ENCODE results near the gene VIPAS39. TPM values are rescaled to one million over a fixed set of nuclear protein-coding genes. Genes with fewer than 3 reads are reported as not detected.

VIPAS39 gene
- total and polyA plus RNA-seq, 9 of the 15 experiments (the other 6 are each of a cell fraction or from before 2014, with no cell fraction given): 5.7 to 25.6 (median 9.9) TPM

- BruUV-seq (replicated peaks): no TSS peak
- FAIRE-seq (no peak), DNase-seq (ENCODE audit: extremely low read depth in 1 of 4, low spot score in 3 of 4) (no peak), ATAC-seq (no peak)
- Histone ChIP-seq H3K36me3 (ENCODE audit: control insufficient read depth, insufficient read depth, low read length) (no peaks in the 10 kb centered on the region), H3K9me1 (ENCODE audit: control insufficient read depth, insufficient read depth, low read length) (no peaks in the 10 kb centered on the region), H3K9ac (ENCODE audit: insufficient read depth in 1 of 2, low read depth in 2 of 2, low read length in 2 of 2) (no peak overlapping the region), H3K9me3 (replicated peaks; ENCODE audit: control insufficient read depth, insufficient read depth, low read depth, low read length) (no peaks in the 10 kb centered on the region), H4K20me1 (replicated peaks; ENCODE audit: control insufficient read depth, insufficient read depth, low read length) (no peaks in the 10 kb centered on the region), H3K27ac (ENCODE audit: extremely low read depth, low read depth, low read length) (no peak overlapping the region), H3K79me2 (ENCODE audit: control insufficient read depth, insufficient read depth, low read length) (no peaks in the 10 kb centered on the region), H3K4me3 (no peak overlapping the region), H3K4me1 (replicated peaks in 1 of 2; ENCODE audit: control insufficient read depth in 2 of 2, insufficient read depth in 2 of 2, low read length in 2 of 2) (peaks cover 0 to 8% of the 10 kb centered on the region in 2 experiments; a peak in 2 of 5 replicates), H3K4me2 (ENCODE audit: insufficient read depth, low read length) (no peak overlapping the region), H3K27me3 (ENCODE audit: control insufficient read depth in 2 of 2, insufficient read depth in 2 of 2, low read length in 2 of 2) (peaks cover 4 to 37% of the 10 kb centered on the region in 2 experiments; a peak in 4 of 5 replicates), H2AFZ (ENCODE audit: low read depth, low read length) (no peak overlapping the region)
- 0% methylated on average over 1 of the region's 1 CpG for WGBS (ENCODE audit: insufficient coverage, low coverage, missing lambda C conversion rate)
- ChIA-PET POLR2A (interaction anchor here (0.6 kb wide), 1 partner anchor 172 kb away, joined by 3 read pairs; no protein-coding TSS in a partner anchor), CTCF (ENCODE audit: low intra/inter-chr PET ratio) (no interaction called here)
- in situ Hi-C loops (cut with MboI): no loop called here
- intact Hi-C loops (cut with micrococcal nuclease): no loop called here
- TF ChIP-seq SIN3A (IDR thresholded peaks at IDR 0.05; ENCODE audit: borderline replicate concordance in 2 of 2, control insufficient read depth in 1 of 2, low read depth in 2 of 2, low read length in 2 of 2) (no peak), ZNF280B (CRISPR knock-in tag; IDR thresholded peaks at IDR 0.05) (no peak), ZBTB34 (CRISPR knock-in tag; IDR thresholded peaks at IDR 0.05) (no peak), ZNF407 (IDR thresholded peaks at IDR 0.05; ENCODE audit: low read depth) (no peak), ZNF212 (CRISPR knock-in tag; IDR thresholded peaks at IDR 0.05) (no peak), ETV6 (IDR thresholded peaks at IDR 0.05; ENCODE audit: borderline replicate concordance in 1 of 2, low read depth in 2 of 2, low read length in 1 of 2) (no peak), ETV6 (CRISPR knock-in tag; IDR thresholded peaks at IDR 0.05; ENCODE audit: borderline replicate concordance) (no peak), RFX7 (CRISPR knock-in tag; IDR thresholded peaks at IDR 0.05) (no peak), BMI1 (IDR thresholded peaks at IDR 0.05; ENCODE audit: low read length) (no peak), FOXJ3 (CRISPR knock-in tag; IDR thresholded peaks at IDR 0.05) (no peak)
Observed at GRCh38 chr14:77478796-77479195, 21.4 kb upstream of the VIPAS39 start.
